ENCODE data around the gene CDKAL1.
A peak's percentile ranks its signal among the peaks of the same experiment; 100 is the strongest.

Gene CDKAL1

GRCh38 chr6:20960067-20960466 is 425.8 kb downstream of the CDKAL1 start:
- no peak for DNase-seq (ENCODE audit: low read depth)

DNA sequence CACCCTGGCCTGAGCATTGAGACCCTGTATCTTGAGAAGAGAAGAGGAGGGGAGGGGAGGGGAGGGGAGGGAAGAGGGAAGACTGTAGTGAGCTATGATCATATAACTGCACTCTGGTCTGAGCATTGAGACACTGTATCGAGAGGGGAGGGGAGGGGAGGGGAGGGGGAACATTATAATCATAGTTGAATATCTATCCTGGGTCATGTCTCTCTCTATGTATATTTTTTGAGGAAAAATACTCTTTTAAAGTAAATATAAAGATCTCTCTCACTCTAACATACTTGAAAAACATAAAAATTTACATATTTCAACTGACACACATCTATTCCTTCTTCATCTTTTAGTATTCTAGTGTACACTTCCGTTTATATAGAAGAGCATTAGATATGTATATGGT is 431.0 kb downstream of the CDKAL1 start:
- DNase-seq (ENCODE audit: low read depth): no peak

GRCh38 chr6:20965915-20966314 is 431.7 kb downstream of the CDKAL1 start:
- no peak for DNase-seq (ENCODE audit: low read depth)

DNA sequence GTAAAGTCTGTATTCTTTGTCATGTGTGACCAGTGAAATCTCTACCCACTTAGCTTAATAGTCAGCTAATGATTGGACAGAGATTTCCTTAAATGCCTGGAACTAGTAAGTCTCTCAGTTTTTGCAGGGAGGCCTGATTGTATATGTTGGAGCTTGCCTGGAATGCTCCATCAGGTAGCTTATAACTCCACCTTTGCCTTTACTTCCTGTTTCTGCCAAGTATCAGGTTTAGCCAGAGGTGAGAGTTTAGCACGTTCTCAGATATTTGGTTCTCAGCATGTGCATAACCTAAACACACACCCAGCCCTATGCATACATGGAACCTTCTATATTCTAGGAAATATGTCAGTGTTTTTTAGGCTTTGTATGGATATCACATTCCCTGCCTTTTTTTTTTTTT is 435.3 kb downstream of the CDKAL1 start:
- DNase-seq (ENCODE audit: low read depth): no peak

- DNase-seq (ENCODE audit: low read depth): no peak
Measured at GRCh38 chr6:20976391-20976918, 442.2 kb downstream of the CDKAL1 start.

- peak; percentile 52 for DNase-seq (ENCODE audit: low read depth)
Measured at GRCh38 chr6:20978151-20978614, 443.9 kb downstream of the CDKAL1 start.

DNA sequence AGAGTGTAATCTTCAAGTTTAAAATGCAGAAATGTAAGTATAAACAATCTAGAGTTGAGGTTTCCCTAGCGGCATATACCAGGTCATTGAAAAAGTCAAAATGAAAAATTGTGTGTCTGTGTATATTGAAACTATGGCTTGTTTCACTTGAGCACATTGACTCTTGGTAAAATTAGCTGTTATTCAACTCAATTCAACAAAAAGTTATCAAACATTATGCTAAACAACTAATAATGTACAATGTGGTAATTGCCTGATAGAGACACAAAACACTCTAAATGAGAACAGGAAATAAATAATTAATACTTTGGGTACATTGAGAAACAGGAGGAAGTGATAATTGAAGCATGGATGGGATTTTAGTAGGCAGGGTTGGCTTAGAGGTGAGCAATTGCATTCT is 444.8 kb downstream of the CDKAL1 start:
- DNase-seq (ENCODE audit: low read depth): no peak

DNA sequence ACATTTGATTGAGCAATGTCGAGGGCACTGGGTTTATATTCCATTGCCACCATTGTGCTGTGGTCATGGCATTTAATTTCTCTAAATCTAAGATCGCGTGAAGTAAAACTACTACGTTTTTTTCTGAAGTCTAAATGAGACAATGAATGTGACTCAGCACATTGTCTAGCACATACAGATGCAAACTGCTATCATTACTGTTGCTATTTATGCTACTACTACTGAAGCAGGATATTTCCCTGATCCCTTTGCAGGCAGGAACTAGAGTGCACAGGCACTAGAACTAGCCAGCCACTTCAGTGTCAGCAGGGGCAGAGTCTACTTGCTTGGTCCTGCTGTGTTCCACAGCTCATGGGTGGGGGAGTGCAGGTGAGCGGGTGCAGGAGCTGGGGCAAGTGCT is 449.7 kb downstream of the CDKAL1 start:
- no peak for DNase-seq (ENCODE audit: low read depth)

DNA sequence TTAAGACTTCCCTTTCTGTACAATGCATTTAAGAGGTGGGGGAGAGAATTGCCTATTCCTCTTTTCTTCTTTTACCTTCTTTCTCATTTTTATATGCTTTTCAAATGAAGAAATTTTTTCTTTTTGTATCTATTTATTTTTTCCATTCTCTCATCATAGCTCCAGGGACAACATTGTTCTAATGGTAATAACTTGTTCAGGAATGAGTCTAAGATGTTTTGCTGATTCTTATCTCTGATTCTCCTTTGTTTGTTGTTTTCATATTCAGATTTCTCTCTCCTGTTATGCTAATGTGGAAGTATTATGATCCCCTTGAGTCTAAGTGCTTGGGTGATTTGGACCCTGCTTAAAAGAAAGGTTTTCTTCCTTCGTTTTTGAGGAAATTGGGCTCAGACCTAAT is 451.6 kb downstream of the CDKAL1 start:
- DNase-seq (ENCODE audit: low read depth): no peak

DNA sequence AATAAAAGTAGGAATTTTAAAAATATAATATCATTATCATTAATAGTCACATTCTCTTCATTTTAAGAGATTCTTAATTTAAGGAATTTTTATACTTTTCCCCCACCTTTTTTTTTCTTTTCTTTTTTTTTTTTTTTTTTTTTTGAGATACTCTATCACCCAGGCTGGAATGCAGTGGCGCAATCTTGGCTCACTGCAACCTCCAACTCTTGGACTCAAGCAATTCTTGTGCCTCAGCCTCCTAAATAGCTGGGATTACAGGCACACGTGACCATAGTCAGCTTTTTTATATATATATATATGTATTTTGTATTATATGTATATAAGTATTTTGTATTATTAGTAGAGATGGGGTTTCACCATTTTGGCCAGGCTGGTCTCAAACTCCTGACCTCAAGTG is 457.7 kb downstream of the CDKAL1 start:
- DNase-seq (ENCODE audit: low read depth): peak; percentile 29

DNA sequence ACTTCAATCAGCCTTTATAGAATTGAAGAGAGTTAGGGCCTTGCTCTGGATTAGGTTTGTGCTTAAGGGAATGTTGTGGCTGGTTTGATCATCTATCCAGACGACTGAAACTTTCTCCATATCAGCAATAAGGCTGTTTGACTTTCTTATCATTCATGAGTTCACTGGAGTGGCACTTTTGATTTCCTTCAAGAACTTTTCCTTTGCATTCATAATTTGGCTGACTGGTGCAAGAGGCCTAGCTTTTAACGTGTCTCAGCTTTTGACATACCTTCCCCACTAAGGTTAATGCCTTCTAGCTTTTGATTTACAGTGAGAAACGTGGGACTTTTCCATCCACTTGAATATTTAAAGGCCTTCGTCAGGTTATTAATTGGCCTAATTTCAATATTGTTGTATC is 461.8 kb downstream of the CDKAL1 start:
- DNase-seq (ENCODE audit: low read depth): no peak

DNA sequence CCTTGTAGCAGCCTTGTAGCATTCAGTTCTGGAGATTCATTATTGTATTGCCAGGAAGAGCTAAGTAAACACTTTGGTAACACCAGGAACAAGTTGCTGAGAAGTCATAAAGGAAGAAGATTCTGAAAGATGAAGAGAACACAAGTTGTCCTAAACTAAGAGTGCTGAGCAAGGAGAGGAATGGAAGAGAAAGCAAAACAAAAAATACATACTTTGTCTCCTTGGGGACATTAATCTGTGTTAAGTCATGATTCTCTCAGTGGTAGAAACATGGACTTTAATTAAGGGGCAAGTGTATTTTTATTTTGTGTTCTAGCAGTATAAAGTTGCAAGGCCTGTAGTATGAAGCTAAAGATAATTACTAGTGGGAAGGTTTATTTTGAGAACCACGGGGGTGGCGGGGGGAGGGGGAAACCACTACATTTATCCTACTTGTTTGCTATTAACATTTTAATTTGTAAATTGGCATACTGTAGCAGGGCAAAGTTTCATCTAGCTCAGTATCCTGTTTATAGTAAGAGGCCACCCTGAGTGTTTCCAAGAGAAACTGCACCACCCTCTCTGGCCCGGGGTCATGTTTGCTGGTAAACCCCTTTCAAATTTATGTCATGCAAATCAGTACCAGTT is 463.0 kb downstream of the CDKAL1 start:
- peak; percentile 1 for DNase-seq (ENCODE audit: low read depth)

GRCh38 chr6:20997770-20998147 is 463.5 kb downstream of the CDKAL1 start:
- DNase-seq (ENCODE audit: low read depth): no peak

- no peak for DNase-seq (ENCODE audit: low read depth)
Measured at GRCh38 chr6:20998748-20999448, 464.6 kb downstream of the CDKAL1 start.

DNA sequence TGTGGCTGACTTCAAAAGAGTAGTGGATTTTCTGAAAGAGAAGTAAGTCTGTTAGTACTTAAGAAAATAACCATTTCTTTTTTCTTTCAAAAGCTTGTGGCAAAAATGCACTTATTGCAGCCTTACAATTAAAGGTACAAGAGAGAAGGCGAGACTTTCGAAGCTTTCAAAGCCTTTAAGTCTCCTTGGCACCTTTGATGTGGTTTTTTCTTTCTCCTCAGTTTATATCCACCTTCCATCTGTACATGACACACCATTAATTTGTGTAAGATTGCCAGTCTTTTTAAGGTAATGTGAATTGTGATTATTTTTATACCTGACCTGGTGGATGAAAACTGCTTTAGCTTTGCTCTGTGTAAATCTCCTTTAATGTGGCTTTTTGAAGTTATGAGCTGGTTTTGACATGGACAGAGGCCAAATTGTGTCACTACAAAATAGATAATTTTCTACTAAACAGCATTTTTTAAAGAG is 466.1 kb downstream of the CDKAL1 start:
- peak; percentile 3 for DNase-seq (ENCODE audit: low read depth)

GRCh38 chr6:21001736-21002135 is 467.5 kb downstream of the CDKAL1 start:
- no peak for DNase-seq (ENCODE audit: low read depth)

DNA sequence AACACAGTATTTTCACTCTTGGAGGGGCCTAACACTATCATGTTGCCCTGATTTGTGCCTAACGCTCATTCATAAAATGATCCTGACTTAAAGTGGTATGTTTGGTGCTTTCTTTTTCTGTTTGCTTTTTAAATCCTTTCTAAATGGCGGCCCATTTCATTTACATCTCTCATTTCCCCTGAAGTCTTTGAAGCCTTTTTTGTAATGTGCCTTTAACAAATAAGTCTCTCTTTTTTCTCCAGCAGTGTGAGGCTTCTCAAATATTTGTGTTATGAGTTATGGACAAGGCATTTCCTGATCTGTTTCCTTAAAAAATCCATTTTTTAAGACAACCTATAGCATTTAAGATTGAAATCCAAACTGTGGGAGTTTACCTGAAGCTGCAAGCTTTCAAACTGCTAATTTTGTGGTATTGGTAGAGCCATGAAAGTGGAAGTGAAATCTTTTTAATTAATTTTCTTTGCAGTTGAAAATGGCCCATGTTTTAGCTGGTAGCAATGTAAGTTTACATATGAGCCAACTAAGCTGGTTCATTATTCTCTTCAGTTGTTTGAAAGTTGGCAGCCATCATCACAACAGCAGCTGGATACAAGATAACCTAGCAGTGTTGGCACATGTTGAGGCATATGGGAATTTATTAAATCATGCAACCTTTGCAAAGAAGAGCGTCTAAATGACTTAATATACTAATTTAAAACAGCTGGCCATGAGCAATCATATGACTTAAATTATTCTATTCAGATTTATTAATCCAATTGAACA is 469.7 kb downstream of the CDKAL1 start:
- DNase-seq (ENCODE audit: low read depth): peak; percentile 58

DNA sequence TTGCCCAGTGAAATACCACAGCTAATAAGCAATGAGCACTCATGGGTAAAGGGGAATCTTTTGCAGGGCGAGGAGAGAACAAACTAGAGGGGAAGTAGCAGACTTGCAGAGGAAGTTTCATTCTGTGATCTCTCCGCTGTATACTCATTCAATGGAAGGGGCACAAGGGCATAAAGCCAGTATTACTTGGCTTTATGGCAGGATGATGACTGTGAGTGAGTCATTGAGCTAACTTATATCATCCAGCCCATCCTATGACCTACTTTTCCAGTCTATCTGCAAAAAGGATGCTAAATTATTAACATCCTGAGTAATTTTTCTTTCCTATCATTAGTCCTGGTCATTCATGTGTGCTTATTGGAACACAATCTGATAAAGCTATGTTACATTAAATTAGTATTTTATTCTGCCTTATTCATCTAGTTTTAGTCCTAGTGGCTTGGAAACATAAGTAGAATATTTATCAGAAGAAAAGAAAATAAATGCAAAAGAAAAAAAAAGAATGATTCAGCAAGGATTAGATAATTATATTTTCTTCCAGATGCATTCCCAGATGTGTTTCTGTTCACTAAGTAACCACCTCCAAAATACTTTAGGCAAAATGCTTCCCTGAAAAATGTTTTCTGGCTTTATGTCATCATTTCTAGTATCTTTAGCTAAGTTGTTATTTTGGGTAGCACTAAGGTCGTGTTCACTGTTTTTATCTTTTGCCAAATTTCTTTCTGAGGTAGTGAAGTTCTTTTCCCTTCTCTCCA is 471.7 kb downstream of the CDKAL1 start:
- DNase-seq (ENCODE audit: low read depth): peak; percentile 89

GRCh38 chr6:21019614-21020013 is 485.4 kb downstream of the CDKAL1 start:
- no peak for DNase-seq (ENCODE audit: low read depth)

- DNase-seq (ENCODE audit: low read depth): peak; percentile 41
Measured at GRCh38 chr6:21022343-21023107, 488.3 kb downstream of the CDKAL1 start.

DNA sequence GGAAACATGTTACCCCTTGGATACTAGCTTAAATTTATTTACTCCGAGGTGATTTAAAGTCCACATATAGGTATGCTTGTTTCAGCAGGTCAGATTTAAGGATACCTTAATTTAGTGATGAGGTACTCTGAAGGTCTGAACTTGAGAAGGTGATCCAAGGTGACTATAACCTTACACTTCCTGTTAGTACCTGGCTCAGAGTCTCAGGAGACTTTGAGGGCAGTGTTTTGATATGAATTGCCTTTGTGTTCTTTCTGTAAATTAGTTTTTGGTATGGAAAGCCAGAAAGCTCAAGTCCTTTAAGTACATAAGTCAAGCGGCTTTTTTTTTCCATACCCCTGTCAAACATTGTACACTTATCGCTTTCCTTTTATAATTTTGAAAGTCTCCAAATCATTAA is 489.0 kb downstream of the CDKAL1 start:
- no peak for DNase-seq (ENCODE audit: low read depth)
